ENCODE measurements around the gene RUNX2. TPM values are rescaled to one million over a fixed set of nuclear protein-coding genes. Genes with fewer than 3 reads are reported as not detected.

The RUNX2 gene
- total and polyA plus RNA-seq, 9 of the 15 experiments (the other 6 are each of a cell fraction or from before 2014, with no cell fraction given): 0.29 to 1.00 (median 0.43) TPM

GRCh38 chr6:45637611-45638257, 309.6 kb downstream of the RUNX2 start:
- H3K79me2 ChIP-seq (ENCODE audit: control insufficient read depth, insufficient read depth, low read length): no peaks in the 10 kb centered on the region
- no peaks in the 10 kb centered on the region for H3K9me1 ChIP-seq (ENCODE audit: control insufficient read depth, insufficient read depth, low read length)
- no peak overlapping the region for H2AFZ ChIP-seq (ENCODE audit: low read depth, low read length)
- DNase-seq (ENCODE audit: extremely low read depth in 1 of 4, low spot score in 3 of 4) (no peak), FAIRE-seq (no peak), ATAC-seq (no peak)
- in situ Hi-C loops (cut with MboI) (no loop called here), intact Hi-C loops (cut with micrococcal nuclease) (no loop called here)
- WGBS (ENCODE audit: insufficient coverage, low coverage, missing lambda C conversion rate): 2% methylated on average over 7 of the region's 7 CpGs
- H4K20me1 ChIP-seq (replicated peaks; ENCODE audit: control insufficient read depth, insufficient read depth, low read length): no peaks in the 10 kb centered on the region
- POLR2A ChIA-PET: interaction anchor here (1.0 kb wide), 1 partner anchor 1001 kb away, joined by 3 read pairs; no protein-coding TSS in a partner anchor
- no peak overlapping the region for H3K4me2 ChIP-seq (ENCODE audit: insufficient read depth, low read length)
- TF ChIP-seq MAFK (IDR thresholded peaks at IDR 0.05; ENCODE audit: low read length) (no peak), ETV1 (tag; conservative IDR thresholded peaks at IDR 0.05; ENCODE audit: low read depth) (no peak), ZNF408 (CRISPR knock-in tag; IDR thresholded peaks at IDR 0.05; ENCODE audit: low read depth) (no peak), ZNF165 (CRISPR knock-in tag; IDR thresholded peaks at IDR 0.05; ENCODE audit: borderline replicate concordance) (no peak), IRF9 (tag; IDR thresholded peaks at IDR 0.05) (no peak), CBFB (CRISPR knock-in tag; IDR thresholded peaks at IDR 0.05) (no peak), ZNF239 (CRISPR knock-in tag; IDR thresholded peaks at IDR 0.05) (no peak), SNRNP70 (optimal IDR thresholded peaks at IDR 0.05; ENCODE audit: low read depth, low read length) (no peak), FOSL1 (tag; conservative IDR thresholded peaks at IDR 0.05) (no peak)
- H3K9me3 ChIP-seq (replicated peaks; ENCODE audit: control insufficient read depth, insufficient read depth, low read depth, low read length): no peaks in the 10 kb centered on the region
- H3K27ac ChIP-seq (ENCODE audit: extremely low read depth, low read depth, low read length): no peak overlapping the region
- no peak overlapping the region for H3K4me3 ChIP-seq
- CTCF ChIA-PET (ENCODE audit: low intra/inter-chr PET ratio): no interaction called here
- H3K36me3 ChIP-seq (ENCODE audit: control insufficient read depth, insufficient read depth, low read length): no peaks in the 10 kb centered on the region
- H3K4me1 ChIP-seq (replicated peaks in 1 of 2; ENCODE audit: control insufficient read depth in 2 of 2, insufficient read depth in 2 of 2, low read length in 2 of 2): no peaks in the 10 kb centered on the region
- H3K27me3 ChIP-seq (ENCODE audit: control insufficient read depth in 2 of 2, insufficient read depth in 2 of 2, low read length in 2 of 2): peaks cover 27 to 30% of the 10 kb centered on the region in 2 experiments
- H3K9ac ChIP-seq (ENCODE audit: insufficient read depth in 1 of 2, low read depth in 2 of 2, low read length in 2 of 2): no peak overlapping the region
- no TSS peak for BruUV-seq (replicated peaks)

All from K562 (cell line).